K562 (cell line): ENCODE measurements around the gene WNK2. TPM values are rescaled to one million over a fixed set of nuclear protein-coding genes. Genes with fewer than 3 reads are reported as not detected.
A peak's percentile ranks its signal among the peaks of the same experiment; 100 is the strongest.

ENCODE experiments used
- ATAC-seq: fragments of 200-7000 bp; cut with Tn5 transposase; 3 replicates; pipeline ENCODE4 v1.9.1; 2020; ENCODE audit warnings: moderate library complexity
- BruUV-seq: library from RNA; stranded (reverse); fragments of 400-500 nt; replicated peaks from 2 replicates; lab custom pipeline; 2021; lab: Mats Ljungman, UMichigan
- CTCF ChIA-PET: fragments of 300-600 bp; formaldehyde crosslinking; extraction: SDS; loops from one replicate; lab custom pipeline; 2021; ENCODE audit warnings: low intra/inter-chr PET ratio; lab: Yijun Ruan, JAX
- POLR2A ChIA-PET: fragments of 300-600, 350-650 bp; sonication (Branson Sonifier 250); formaldehyde crosslinking; extraction: SDS; loops from one replicate; lab custom pipeline; 2021; ENCODE audit warnings: antibody characterized with exemption, inconsistent platforms; lab: Yijun Ruan, JAX
- DNase-seq, 4 experiments: peaks; one replicate each; pipeline versions ENCODE4 v3.0.0 to v3.0.0-alpha.2; 2011 to 2018; ENCODE audit warnings: low spot score in 3 of 4, mixed read lengths in 3 of 4; ENCODE audit errors: extremely low read depth in 1 of 4
- FAIRE-seq: peaks from 2 replicates; lab custom pipeline; 2011; peaks lifted over from hg19 to GRCh38; lab: Jason Lieb, UNC
- H2AFZ ChIP-seq: 2 replicates; pipeline ENCODE4 v1.6.0; 2011; ENCODE audit warnings: low read depth, low read length, control low read depth, inconsistent platforms
- H3K27ac ChIP-seq: fragments of 200-600 bp; 3 replicates; pipeline ENCODE4 v1.8.0; 2011; ENCODE audit warnings: low read depth, mild to moderate bottlenecking, control low read depth, inconsistent platforms, low read length, moderate library complexity, mixed read lengths; ENCODE audit errors: extremely low read depth
- H3K27me3 ChIP-seq, 2 experiments: fragments of 300-600 bp in 1 of 2; 2 replicates in 1 of 2; 3 replicates in 1 of 2; pipeline versions ENCODE4 v1.6.0 to v1.8.0; 2011; ENCODE audit warnings: inconsistent platforms in 2 of 2, low read length in 2 of 2, mild to moderate bottlenecking in 1 of 2, mixed read lengths in 1 of 2, moderate library complexity in 1 of 2; ENCODE audit not compliant: control insufficient read depth in 2 of 2, insufficient read depth in 2 of 2
- H3K36me3 ChIP-seq: fragments of 300-600 bp; 3 replicates; pipeline ENCODE4 v1.8.0; 2011; ENCODE audit warnings: mild to moderate bottlenecking, low read length, inconsistent platforms; ENCODE audit not compliant: control insufficient read depth, insufficient read depth
- H3K4me1 ChIP-seq, 2 experiments: fragments of 200-600 bp in 1 of 2; replicated peaks in 1 of 2; 2 replicates in 1 of 2; 3 replicates in 1 of 2; pipeline versions ENCODE4 v1.5.1 to v1.8.0; 2011; ENCODE audit warnings: inconsistent platforms in 2 of 2, low read length in 2 of 2, mild to moderate bottlenecking in 1 of 2, mixed read lengths in 1 of 2, moderate library complexity in 1 of 2; ENCODE audit not compliant: control insufficient read depth in 2 of 2, insufficient read depth in 2 of 2
- H3K4me2 ChIP-seq: 2 replicates; pipeline ENCODE4 v1.6.1; 2011; ENCODE audit warnings: low read length, control low read depth, inconsistent platforms, mixed read lengths; ENCODE audit not compliant: insufficient read depth
- H3K4me3 ChIP-seq: fragments of 200-600 bp; sonication (generic), shearing (Covaris generic); 2 replicates; pipeline ENCODE4 v1.5.1; 2016; ENCODE audit warnings: control low read depth, inconsistent platforms
- H3K79me2 ChIP-seq: fragments of 200-600 bp; 3 replicates; pipeline ENCODE4 v1.8.0; 2011; ENCODE audit warnings: low read length, inconsistent platforms; ENCODE audit not compliant: control insufficient read depth, insufficient read depth
- H3K9ac ChIP-seq, 2 experiments: 2 replicates each; pipeline versions ENCODE4 v1.6.0 to v1.6.1; 2011; ENCODE audit warnings: low read depth in 2 of 2, low read length in 2 of 2, control low read depth in 1 of 2, inconsistent platforms in 1 of 2, mild to moderate bottlenecking in 1 of 2, mixed read lengths in 1 of 2; ENCODE audit not compliant: insufficient read depth in 1 of 2
- H3K9me1 ChIP-seq: one replicate; pipeline ENCODE4 v1.6.0; 2011; ENCODE audit warnings: inconsistent platforms, mild to moderate bottlenecking, low read length, moderate library complexity; ENCODE audit not compliant: control insufficient read depth, insufficient read depth
- H3K9me3 ChIP-seq: replicated peaks from 2 replicates; pipeline ENCODE4 v1.5.1; 2011; ENCODE audit warnings: low read depth, low read length, inconsistent platforms; ENCODE audit not compliant: control insufficient read depth, insufficient read depth
- H4K20me1 ChIP-seq: replicated peaks from 2 replicates; pipeline ENCODE4 v1.6.1; 2011; ENCODE audit warnings: low read length, inconsistent platforms, mixed read lengths; ENCODE audit not compliant: control insufficient read depth, insufficient read depth
- CHD1 ChIP-seq: fragments of 200-600 bp; sonication (generic); IDR thresholded peaks from one replicate; pipeline ENCODE4 v1.6.1; 2012; ENCODE audit warnings: mild to moderate bottlenecking, moderate library complexity, low read length, inconsistent platforms
- SIX5 ChIP-seq, 2 experiments: IDR thresholded peaks; 2 replicates each; pipeline ENCODE4 v1.6.1; 2011; ENCODE audit warnings: low read length in 2 of 2, borderline replicate concordance in 1 of 2, low read depth in 1 of 2, mild to moderate bottlenecking in 1 of 2, moderate library complexity in 1 of 2; ENCODE audit not compliant: insufficient read depth in 1 of 2
- XRCC4 ChIP-seq: IDR thresholded peaks from one replicate; pipeline ENCODE4 v1.6.1; 2011; ENCODE audit not compliant: insufficient read depth, insufficient read length; ENCODE audit errors: extremely low read depth
- ZFX ChIP-seq: sonication (generic); formaldehyde crosslinking; IDR thresholded peaks from 2 replicates; pipeline ENCODE4 v1.8.0; 2022; ENCODE audit warnings: mild to moderate bottlenecking, missing genetic modification reagents, moderate library complexity
- WGBS: fragments of 100-300 bp; shearing (Covaris generic); methylation state at CpG from one replicate; pipeline ENCODE4 v1.1.6; 2016; ENCODE audit warnings: low coverage, mixed read lengths; ENCODE audit not compliant: insufficient coverage; ENCODE audit errors: missing lambda C conversion rate; 5-methylcytosine and 5-hydroxymethylcytosine counted together
- in situ Hi-C: fragments of 300-500 bp; cut with MboI; formaldehyde crosslinking; loops from 4 replicates; pipeline ENCODE4 v1.15.0; 2018; ENCODE audit warnings: inconsistent platforms, mixed read lengths
- intact Hi-C: fragments of 100-400 bp; cut with micrococcal nuclease; formaldehyde crosslinking; loops from 2 replicates; pipeline ENCODE4 v1.14.2; 2022
- polyA plus RNA-seq, 8 experiments: library from polyadenylated mRNA; depleted of rRNA in 4 of 8; stranded (reverse) in 5 of 8; unstranded in 3 of 8; fragments of >200 nt; fragmentation: Nextera tagmentation in 2 of 8; fragmentation: Illumina TruSeq in 1 of 8; extraction: Ambion mirVana in 2 of 8; extraction: Trizol in 1 of 8; gene quantifications; 2 replicates each; pipeline versions ENCODE4 v1.2.1 to v1.2.3, GENCODE V29; 2011 to 2014; ENCODE audit warnings: inconsistent platforms in 1 of 8, missing spikeins in 1 of 8
- total RNA-seq, 7 experiments: library from RNA; depleted of rRNA in 6 of 7; stranded (reverse); fragments of >200 nt in 6 of 7; fragmentation: Illumina TruSeq in 2 of 7; extraction: Trizol in 2 of 7; gene quantifications; 2 replicates each; pipeline versions ENCODE4 v1.2.1 to v1.2.3, GENCODE V29; 2011 to 2021; ENCODE audit warnings: low replicate concordance in 1 of 7

The WNK2 gene
- total and polyA plus RNA-seq, 9 of the 15 experiments (the other 6 are each of a cell fraction or from before 2014, with no cell fraction given): 0.36 to 3.3 (median 0.64) TPM; not detected in 2

GRCh38 chr9:93299418-93300174 is 115.7 kb downstream of the WNK2 start:
- no TSS peak for BruUV-seq
- Histone ChIP-seq H3K36me3 (no peaks in the 10 kb centered on the region), H3K4me2 (no peak overlapping the region), H3K4me1 (peaks cover 0 to 18% of the 10 kb centered on the region in 2 experiments; a peak in 1 of 5 replicates), H3K9me1 (peaks cover 2% of the 10 kb centered on the region), H4K20me1 (peaks cover under 1% of the 10 kb centered on the region; the same call in 1 of the 2 replicates), H3K9ac (no peak overlapping the region), H3K27me3 (peaks cover 19 to 66% of the 10 kb centered on the region in 2 experiments), H2AFZ (no peak overlapping the region), H3K27ac (no peak overlapping the region), H3K9me3 (no peaks in the 10 kb centered on the region), H3K4me3 (no peak overlapping the region), H3K79me2 (no peaks in the 10 kb centered on the region)
- intact Hi-C loops (no loop called here), in situ Hi-C loops (loop anchor here (5.0 to 25.0 kb wide), 3 partner anchors 137 to 287 kb away; no protein-coding TSS in a partner anchor)
- 3% methylated on average over 19 of the region's 26 CpGs for WGBS
- DNase-seq (peak in 1 of 4 experiments; percentile 15), ATAC-seq (no peak), FAIRE-seq (no peak)
- POLR2A ChIA-PET: interaction anchor here (0.6 to 0.9 kb wide), 2 partner anchors 454 to 845 kb away, joined by 3 to 4 read pairs; no protein-coding TSS in a partner anchor
- TF ChIP-seq XRCC4: no peak
- no peak for TF ChIP-seq ZFX
- TF ChIP-seq SIX5 (IDR thresholded peaks at IDR 0.05; ENCODE audit: borderline replicate concordance in 1 of 2, insufficient read depth in 1 of 2, low read depth in 1 of 2, low read length in 2 of 2): no peak
- no peak for TF ChIP-seq CHD1
- CTCF ChIA-PET: no interaction called here
